Stimulated activated CD4-positive, alpha-beta T cell treated with anti-CD3 and anti-CD28 coated beads, TNF-alpha, amount 100 ng/mL, for 4 hours (primary cell): Measurements from ENCODE around the gene PRDM16.

Experiments
- DNase-seq, 3 experiments: peaks; one replicate each; pipeline ENCODE4 v3.0.0-alpha.2; 2020; ENCODE audit warnings: low read depth in 3 of 3

PRDM16 gene

GRCh38 chr1:3053986-3054385 lies 15.0 kb upstream of the PRDM16 start:
- DNase-seq = no peak

DNA sequence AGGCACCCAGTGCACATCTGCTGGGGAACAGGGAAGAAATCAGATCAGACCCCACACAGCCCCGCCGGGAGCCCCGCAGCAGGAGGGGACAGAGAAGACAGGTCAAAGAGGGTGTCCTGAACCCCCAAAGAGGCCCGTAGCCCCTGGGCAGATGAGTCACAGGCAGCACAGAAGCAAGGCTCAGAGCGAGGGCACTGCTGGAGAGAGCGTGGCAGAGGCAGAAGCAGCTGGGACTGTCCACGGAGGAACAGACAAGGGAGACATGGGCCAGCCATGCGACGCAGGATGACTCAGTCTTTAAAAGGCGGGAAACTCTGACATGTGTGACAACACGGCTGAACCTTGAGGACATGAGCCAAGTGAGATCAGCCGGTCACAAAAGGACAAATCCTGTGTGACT lies 14.5 kb upstream of the PRDM16 start:
- DNase-seq = no peak

GRCh38 chr1:3055051-3055450 lies 14.0 kb upstream of the PRDM16 start:
- DNase-seq = no peak

DNA sequence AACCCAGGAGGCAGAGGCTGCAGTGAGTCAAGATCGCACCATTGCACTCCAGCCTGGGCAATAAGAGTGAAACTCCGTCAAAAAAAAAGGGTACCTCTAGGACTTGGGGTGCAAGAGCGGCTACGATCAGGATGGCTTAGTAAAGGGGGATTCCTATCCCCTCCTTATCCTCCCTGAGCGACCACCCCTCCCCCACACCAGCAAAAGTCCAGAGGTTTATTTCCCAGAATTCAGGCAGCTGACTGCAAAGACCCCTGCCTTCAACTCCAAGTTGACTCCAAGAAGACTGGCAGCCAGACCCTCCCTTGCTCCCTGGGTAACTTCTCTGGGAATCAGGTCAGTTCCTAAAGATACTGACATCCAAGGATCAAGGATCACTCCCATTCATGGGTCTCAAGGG lies 12.4 kb upstream of the PRDM16 start:
- DNase-seq = no peak

- DNase-seq = no peak
These were observed 10.6 kb upstream of the PRDM16 start for GRCh38 chr1:3058263-3059030.

DNA sequence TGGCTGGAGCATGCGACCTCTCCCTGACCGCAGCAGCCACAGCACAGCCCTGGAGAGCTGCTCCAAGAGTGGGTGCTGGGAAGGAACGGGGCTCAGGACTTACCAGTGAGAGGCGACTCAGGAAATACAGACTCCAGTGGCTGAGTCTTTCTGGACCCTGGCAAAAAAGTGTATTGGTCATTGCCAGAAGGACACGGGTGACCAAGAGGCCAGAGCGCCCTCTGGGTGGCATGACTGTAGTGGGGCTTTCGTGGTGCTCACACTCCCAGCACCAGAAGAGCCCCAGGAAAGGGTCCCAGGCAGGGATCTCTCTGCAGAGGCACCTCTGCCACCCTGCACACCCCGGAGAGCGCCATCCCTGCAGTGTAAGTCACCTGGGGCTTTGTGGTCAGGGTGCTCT lies 8.9 kb upstream of the PRDM16 start:
- DNase-seq = no peak

- no peak for DNase-seq
These were observed 8.1 kb upstream of the PRDM16 start for GRCh38 chr1:3060601-3061551.

- no peak for DNase-seq
These were observed 7.4 kb upstream of the PRDM16 start for GRCh38 chr1:3061566-3061965.

DNA sequence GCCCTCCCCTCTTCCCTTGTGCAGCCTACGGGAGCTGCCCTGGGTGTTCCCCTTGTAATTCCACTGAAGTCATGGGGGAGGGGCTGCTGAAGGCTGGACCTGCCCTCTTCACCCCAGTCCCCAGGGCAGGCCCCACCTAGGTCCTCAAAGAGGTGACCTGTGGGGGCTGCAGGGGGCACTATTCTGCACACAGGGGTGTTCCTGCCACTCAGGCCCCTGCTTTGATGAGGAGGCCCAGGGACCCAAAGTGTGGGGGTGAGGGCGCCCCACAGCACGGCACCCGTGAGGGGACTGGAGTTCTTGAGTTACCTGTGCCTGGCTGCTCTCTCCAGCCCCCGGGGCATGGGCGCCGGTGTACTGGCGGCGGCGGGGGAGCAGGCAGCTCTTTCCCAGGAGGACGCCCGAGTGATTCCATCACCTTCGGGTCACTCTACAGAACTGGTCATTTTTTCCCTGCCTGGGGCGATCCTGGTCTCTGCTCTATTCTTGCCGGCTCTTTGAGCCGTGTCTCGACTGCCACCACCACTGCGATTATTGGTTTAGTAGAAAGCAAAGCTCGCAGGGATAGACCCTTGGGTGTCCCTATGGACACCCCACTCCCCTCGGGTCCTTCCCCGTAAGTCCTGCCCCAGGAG lies 6.9 kb upstream of the PRDM16 start:
- DNase-seq = no peak

DNA sequence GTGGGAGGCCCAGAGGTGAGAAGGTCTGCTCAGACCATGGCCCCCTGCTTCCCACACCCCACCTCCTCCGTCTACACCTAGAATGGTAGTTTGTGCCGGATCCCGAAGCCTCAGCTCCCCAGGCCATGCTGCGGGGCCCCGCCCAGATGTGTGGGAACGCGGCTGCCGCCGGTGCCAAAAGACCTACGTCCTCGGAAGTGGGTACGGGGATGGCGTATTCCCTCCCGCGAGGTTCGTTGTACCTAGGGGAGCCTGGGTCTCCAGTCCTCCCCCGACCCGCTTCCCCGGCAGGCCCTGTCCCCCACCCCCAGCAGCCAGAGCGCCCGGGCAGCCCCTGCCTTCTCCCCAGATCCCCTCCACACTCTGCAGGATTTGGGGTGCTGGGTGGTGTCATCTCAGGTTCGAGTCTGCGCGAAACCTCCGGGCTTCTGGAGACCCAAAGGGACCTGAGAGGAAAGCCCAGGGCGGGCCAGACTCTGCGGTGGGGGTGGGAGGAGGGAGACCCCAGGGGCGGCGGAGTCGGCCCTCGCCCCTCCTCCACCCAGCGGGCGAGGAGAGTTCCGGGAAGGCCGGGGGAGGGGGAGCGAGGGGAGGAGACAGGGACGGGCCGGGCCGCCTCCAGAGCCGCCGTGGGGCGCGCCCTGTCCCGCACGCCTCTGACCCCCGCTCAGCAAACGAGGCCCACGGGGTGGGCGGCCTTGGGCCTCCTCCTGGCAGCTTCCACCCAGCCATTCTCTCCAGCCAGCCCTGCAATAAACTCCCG lies 6.2 kb upstream of the PRDM16 start:
- no peak for DNase-seq

DNA sequence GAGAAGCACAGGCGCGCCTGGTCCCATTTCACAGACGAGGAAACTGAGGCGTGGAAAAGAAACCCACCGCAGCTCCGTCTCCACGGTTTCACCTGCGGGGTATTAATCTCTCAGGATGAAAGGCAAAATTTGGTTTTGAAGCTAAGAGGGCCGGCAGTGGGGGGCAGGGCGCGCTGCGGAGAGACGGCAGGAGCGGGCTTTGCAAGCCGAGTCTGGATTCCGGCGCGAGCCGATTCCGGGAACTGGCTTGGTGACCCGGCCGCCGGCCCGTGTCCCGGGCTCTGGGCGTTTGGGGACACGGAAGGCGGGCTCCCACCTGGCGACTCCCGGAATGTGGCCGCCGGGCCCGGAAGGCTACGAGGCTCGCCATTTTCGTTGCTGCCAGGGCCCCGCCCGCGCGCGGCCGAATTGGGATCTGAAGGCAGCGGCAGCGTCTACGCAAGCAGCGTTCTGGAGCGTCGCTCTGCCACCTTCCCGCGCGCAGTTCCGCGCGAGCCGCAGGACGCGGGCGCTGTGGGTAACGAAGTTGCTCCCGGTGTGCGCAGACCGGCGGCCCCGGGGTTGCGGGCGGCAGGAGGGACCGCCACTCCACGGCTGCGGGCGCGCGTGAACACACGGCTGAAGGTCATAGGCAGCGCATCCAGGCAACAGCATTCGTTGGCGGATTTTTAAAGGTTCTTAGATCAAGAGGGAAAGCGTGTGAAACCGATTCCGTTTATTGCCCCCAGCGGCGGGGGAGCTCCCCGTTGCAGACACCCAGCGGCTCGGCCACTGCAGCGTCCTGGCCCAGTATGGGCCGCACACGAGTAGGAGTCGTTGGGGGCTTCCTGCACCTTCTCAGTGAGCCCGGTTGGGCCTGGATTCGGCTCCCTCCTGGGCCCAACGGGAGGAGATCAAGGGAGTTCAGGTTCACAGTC lies 5.4 kb upstream of the PRDM16 start:
- DNase-seq = no peak

DNA sequence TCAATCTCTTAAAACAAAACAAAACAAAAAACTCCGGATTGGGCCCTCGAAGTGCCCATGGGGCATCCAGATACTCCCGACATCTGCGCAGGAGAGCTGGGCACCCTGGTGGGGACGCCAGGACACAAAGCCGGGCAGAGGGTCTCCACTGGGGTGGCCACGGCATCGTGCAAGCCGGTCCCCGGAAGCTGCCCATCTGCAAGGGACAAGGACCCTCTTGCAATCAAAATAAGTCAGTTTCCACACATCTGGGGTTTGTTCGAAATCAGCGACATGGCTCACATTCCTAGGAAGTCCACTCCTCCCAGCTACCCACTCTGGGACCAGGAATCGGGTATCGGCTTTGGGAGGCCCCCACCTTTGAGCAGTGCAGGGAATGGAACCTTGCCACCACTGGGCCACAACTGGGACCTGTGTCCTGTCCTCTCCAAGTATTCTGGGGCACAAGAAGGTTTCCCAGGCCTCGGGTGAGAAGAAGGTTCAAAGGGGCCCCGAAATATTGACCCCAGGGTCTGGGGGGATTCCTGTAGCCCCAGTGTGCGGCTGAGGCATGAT lies 4.6 kb upstream of the PRDM16 start:
- no peak for DNase-seq

DNA sequence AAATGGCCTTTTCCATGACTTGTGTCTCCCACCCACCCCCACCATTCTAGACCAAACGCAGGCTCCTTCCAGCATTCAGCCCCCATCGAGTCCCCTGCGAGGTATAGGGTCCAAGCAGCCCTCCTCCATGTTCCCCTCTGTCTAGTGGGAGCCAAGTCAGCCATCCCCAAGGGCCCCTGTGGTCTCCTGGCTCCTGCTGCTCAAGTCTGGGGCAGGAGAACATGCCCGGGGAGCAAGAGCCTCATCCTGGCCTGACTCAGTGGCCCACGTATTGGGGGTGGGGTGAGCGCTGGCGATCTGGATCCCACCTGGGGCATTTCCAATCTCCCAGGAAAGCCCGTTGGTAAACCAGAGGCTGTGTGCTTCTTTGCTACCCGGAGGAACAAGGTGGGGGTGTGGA lies 4.1 kb upstream of the PRDM16 start:
- no peak for DNase-seq

DNA sequence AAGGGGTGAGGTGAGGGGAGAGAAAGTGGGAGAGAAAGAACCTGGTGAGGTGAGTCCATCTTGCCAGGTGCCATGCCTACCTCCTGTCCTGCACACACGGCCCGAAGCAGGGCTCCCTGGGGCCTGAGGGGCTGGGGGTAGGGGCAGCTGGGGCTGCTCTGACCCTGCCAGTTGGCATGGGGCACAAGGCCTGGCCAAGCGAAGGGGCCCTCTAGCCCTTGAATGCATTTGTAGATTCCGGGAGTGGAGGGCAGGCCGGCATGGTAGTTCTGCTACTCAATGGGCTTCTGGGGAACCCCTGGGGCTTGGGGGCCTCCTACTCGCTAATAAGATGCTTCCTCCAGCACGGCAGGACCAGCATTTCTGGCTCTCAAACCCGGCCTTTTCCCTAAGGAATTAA lies 3.6 kb upstream of the PRDM16 start:
- DNase-seq = no peak

DNA sequence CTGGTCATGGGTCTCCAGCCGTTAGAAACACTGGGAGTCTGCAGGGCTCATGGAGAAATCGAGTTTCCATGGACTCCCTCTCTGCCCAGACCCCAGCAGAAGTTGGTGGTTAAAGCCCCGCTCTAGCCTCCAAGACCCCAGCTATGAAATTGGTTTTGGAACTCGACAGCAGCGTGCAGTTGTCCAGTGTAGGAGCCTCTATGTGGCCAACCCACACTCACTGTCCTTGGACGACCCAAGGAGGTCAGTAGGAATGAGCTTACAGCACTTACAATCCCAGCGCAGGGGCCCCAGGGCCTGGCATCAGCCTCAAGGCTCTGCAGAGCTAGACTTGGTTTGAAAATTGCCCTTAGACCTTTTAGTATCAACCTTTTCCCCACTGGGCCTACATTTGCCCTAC lies 3.2 kb upstream of the PRDM16 start:
- no peak for DNase-seq

GRCh38 chr1:3066250-3066711 lies 2.7 kb upstream of the PRDM16 start:
- DNase-seq = no peak

DNA sequence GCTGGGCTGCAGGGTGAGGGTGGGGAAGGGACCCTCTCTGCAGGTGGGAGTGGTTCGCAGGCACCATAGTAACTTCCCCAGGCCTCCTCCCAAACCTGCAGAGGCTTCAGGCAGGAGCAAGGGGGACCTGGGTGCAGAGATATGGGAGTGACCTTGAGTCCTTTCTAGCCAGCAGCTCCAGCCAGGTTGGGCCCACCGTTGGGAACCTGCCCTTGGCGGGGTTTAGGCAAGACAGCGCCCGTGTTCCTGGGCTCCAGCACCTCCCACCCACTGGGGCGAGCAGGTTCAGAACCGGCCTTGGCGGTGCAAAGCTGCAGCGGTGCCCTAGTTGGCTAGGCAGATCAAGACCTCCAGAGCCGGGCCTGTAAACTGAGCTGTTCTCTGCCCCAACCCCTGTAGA lies 2.2 kb upstream of the PRDM16 start:
- DNase-seq = no peak

DNA sequence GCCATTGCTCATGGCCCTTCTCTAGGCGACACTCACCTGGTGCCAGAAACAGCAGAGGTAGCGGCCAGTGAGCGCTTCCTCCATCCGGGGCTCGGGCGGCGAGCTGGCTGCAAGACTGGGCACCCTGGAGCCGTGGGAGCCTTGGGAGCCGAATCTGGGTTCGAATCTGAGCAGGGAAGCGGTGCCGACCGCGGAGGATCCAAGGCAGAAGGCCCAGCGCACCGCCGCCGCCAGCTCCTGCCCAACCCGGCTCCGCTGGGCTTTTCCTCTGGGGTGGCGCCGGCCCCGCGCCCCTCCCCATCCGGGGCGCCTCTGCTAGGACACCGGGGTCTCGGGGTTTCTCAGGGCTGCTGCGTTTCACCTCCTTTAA lies 1.7 kb upstream of the PRDM16 start:
- no peak for DNase-seq

DNA sequence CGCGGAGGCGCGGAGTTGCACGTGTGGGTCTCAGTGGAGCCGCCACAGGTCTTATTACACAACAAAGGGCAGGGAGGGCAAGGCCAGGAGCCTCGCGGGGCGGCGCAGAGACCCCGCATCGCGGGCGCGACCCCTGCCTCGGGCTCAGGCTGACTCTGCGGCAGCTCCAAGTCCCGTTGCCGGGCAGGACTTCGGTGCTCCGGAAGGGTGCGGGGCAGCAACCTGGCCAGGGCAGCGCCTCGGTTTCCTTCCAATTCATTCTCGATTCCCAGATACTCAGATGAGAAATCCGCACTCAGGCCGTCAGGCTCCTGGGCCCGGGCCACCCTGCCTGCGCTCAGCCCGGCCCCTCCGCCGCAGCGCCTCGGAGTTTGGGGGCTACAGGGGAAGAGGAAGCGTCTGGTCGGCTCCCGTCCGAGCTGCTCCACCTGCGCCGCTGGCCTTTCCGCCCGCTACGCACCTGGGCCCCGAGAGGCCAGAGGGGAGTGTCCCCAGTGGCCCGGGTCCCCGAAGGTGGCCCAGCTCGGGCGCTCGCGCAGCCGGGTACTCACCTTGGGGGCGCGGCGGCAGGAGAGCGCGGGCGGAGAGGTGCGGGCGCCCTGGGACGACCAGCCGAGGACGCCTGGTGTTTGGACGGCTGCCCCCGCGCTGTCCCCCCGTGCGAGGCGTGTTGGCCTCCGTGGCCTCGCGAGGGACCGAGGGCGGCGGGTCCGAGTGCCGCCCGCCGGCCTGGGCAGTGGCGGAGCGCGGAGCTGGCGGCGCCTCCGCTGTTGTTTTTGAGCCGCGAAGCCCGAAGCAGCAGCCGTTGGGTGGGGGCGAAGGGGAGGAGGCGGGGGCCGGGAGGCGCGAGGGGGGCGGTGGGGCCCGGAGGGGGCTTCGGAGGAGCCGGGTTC lies 1.1 kb upstream of the PRDM16 start:
- no peak for DNase-seq
